GM21526 (cell line): ENCODE results near the gene GPR161.

Experiments used
- ATAC-seq: cut with Tn5 transposase; IDR thresholded peaks from one replicate; pipeline ENCODE4 v1.9.1; 2021; ENCODE audit warnings: moderate library complexity; ENCODE audit not compliant: unreplicated experiment, low FRiP score

Gene GPR161

GRCh38 chr1:168050307-168050706 lies 86.4 kb downstream of the GPR161 start:
- no peak for ATAC-seq

DNA sequence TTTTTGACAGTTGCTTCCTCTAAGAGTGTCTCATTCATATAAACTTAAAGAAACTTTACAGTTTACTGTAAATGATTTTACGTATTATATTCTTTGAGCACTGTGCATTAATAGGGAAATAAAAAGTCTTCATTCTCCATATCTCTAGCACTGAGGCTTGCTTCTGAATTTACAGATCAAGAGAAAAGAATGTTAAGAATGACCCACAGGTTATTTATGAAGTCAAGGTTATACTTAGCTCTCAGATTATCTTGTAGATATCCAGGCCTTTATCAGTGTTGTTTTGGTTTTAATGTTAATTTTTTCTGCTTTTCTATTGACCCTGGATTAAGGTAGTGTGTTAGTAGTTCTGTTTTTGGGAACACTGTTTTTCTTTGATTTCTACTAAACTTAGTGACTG lies 91.4 kb downstream of the GPR161 start:
- no peak for ATAC-seq

- no peak for ATAC-seq
Measured at GRCh38 chr1:168042362-168042761, 94.4 kb downstream of the GPR161 start.

- ATAC-seq: no peak
Measured at GRCh38 chr1:168035345-168035744, 101.4 kb downstream of the GPR161 start.

DNA sequence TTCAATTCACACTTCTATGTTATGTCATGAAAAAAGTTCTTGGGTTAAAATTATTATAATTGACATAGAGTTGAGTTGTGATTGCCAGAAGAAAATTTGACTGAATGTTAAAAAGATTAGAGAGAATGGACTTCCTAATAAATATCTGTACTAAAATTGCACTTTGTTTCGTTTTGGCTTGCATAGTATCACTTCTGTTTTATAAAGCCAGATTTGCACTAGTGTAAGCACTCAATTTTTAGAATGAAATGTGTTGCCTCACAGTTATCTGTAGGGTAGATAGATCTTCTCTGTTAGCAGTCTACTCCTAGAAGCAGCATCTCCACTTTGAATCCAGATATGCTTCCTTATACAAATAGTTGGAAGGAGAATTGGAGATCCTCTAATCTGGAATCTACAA lies 104.7 kb downstream of the GPR161 start:
- ATAC-seq: no peak

GRCh38 chr1:168031627-168032026 lies 105.1 kb downstream of the GPR161 start:
- ATAC-seq: no peak

DNA sequence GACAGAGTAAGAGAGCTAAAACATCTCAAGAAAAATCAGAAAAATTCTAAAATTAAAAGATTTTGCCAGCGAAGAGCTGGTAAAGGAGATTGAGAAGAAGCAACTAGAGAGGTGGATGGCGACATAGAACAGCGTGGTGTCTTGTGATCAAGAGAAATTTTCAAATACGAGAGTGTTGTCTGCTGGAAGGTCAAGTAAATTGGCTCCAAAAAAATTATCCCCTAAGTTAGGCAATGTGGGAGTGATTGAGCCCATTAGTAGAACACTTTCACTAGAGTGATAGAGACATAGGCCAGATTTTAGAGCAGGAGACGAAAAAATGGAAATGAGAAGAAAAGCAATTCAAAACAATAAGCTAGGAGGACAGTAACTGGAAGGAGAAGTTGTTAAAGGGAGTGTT lies 105.5 kb downstream of the GPR161 start:
- ATAC-seq: no peak
